Uterus (tissue), 2 donors: ENCODE measurements around the gene GATB.

Experiments used
- CTCF ChIP-seq, 4 experiments: fragments of 200-600 bp in 2 of 4; fragments of 450-650 bp in 2 of 4; sonication (generic) in 2 of 4; IDR thresholded peaks; one replicate each; pipeline ENCODE4 v1.5.1; 2016 to 2019; ENCODE audit warnings: antibody characterized with exemption in 4 of 4, mild to moderate bottlenecking in 2 of 4, moderate library complexity in 1 of 4
- POLR2A ChIP-seq, 2 donors: fragments of 450-650 bp; IDR thresholded peaks; one replicate each; pipeline ENCODE4 v1.6.1; 2016; ENCODE audit warnings: antibody characterized with exemption in 2 of 2, mild to moderate bottlenecking in 1 of 2, moderate library complexity in 1 of 2

- no peak for TF ChIP-seq CTCF (IDR thresholded peaks at IDR 0.05)
- TF ChIP-seq POLR2A (IDR thresholded peaks at IDR 0.05): no peak
Measured at GRCh38 chr4:151770154-151770553, 9.3 kb upstream of the GATB start.
